Chondrocyte (in vitro differentiated cells): ENCODE measurements around the gene TCFL5. TPM values are rescaled to one million over a fixed set of nuclear protein-coding genes. Genes with fewer than 3 reads are reported as not detected.
A peak's percentile ranks its signal among the peaks of the same experiment; 100 is the strongest.

Experiments
- DNase-seq: peaks from one replicate; pipeline ENCODE4 v3.0.0; 2021; ENCODE audit warnings: mixed read lengths, low spot score
- H3K27ac Mint-ChIP-seq: one replicate; pipeline ENCODE4 v1.8.0; 2021; ENCODE audit warnings: mild to moderate bottlenecking, moderate library complexity, mixed read lengths; ENCODE audit not compliant: unreplicated experiment
- H3K27me3 Mint-ChIP-seq: 2 replicates; pipeline ENCODE4 v1.8.0; 2021; ENCODE audit warnings: low read depth, mixed read lengths
- H3K36me3 Mint-ChIP-seq: 2 replicates; pipeline ENCODE4 v1.8.0; 2021; ENCODE audit warnings: low read depth, mixed read lengths
- H3K4me1 Mint-ChIP-seq: 2 replicates; pipeline ENCODE4 v1.8.0; 2021; ENCODE audit warnings: low read depth, mild to moderate bottlenecking, mixed read lengths
- H3K4me3 Mint-ChIP-seq: one replicate; pipeline ENCODE4 v1.8.0; 2021; ENCODE audit warnings: mild to moderate bottlenecking, moderate library complexity, mixed read lengths; ENCODE audit not compliant: unreplicated experiment
- H3K9me3 Mint-ChIP-seq: 2 replicates; pipeline ENCODE4 v1.8.0; 2021; ENCODE audit warnings: low read depth, mixed read lengths
- total RNA-seq: library from RNA; stranded (reverse); gene quantifications from 3 replicates; pipeline ENCODE4 v1.2.1, GENCODE V29; 2021
- TF ChIP-seq, protein P1 (sequence below): fragments of 200-600 bp; sonication (generic); IDR thresholded peaks from 2 replicates; pipeline ENCODE4 v1.5.0; 2021; ENCODE audit warnings: antibody characterized with exemption, mild to moderate bottlenecking, moderate library complexity

TCFL5 gene
- total RNA-seq, 1 donor from 2014 or later, result 12.7 TPM

- H3K9me3 Mint-ChIP-seq, result no peaks in the 10 kb centered on the region
- no peaks in the 10 kb centered on the region for H3K27me3 Mint-ChIP-seq
- peaks cover 42% of the 10 kb centered on the region for H3K4me1 Mint-ChIP-seq
- H3K27ac Mint-ChIP-seq, result no peak overlapping the region
- no peak for DNase-seq
- TF ChIP-seq, protein P1, sequence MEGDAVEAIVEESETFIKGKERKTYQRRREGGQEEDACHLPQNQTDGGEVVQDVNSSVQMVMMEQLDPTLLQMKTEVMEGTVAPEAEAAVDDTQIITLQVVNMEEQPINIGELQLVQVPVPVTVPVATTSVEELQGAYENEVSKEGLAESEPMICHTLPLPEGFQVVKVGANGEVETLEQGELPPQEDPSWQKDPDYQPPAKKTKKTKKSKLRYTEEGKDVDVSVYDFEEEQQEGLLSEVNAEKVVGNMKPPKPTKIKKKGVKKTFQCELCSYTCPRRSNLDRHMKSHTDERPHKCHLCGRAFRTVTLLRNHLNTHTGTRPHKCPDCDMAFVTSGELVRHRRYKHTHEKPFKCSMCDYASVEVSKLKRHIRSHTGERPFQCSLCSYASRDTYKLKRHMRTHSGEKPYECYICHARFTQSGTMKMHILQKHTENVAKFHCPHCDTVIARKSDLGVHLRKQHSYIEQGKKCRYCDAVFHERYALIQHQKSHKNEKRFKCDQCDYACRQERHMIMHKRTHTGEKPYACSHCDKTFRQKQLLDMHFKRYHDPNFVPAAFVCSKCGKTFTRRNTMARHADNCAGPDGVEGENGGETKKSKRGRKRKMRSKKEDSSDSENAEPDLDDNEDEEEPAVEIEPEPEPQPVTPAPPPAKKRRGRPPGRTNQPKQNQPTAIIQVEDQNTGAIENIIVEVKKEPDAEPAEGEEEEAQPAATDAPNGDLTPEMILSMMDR, result no peak
- H3K4me3 Mint-ChIP-seq, result no peak overlapping the region
- H3K36me3 Mint-ChIP-seq, result no peaks in the 10 kb centered on the region
Observed at GRCh38 chr20:62820962-62821725, 40.5 kb downstream of the TCFL5 start.

DNA sequence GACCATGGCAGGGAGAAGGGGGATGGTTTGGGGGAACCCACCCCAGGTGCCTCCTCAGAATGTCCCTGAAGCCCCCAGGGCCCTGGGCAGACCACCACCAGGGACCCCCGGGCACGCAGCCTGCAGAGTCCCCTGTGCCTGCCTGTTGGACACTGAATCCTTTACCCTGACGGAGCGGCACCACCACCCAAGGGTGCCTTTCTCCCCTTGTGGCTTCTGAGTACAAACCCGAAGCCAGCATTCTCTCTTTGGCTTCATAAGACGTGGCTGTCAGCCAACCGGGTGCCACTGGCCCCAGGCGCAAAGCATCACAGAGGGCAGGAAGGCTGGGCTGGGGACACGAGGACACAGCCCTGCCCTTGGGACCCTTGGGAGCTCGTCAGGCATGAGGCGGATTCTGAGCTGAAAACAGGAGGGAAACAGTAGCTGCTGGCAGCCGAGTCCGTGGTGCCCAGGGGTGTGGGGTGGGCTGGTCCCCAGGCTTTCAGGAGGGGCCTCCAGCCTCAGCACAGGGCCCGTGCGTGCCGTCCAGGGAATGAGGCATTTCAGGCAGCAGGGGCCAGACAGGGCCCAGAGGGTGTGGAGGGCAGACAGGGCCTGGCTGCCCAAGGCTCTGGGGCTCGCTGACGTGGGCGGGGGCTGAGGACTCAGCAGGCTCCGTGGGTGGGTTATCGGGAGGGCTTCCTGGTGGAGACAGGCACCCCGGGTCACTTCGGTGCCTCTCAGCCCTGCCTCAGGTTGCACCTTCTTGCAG is 41.2 kb downstream of the TCFL5 start:
- TF ChIP-seq, protein P1, result no peak
- H3K4me1 Mint-ChIP-seq, result peaks cover 49% of the 10 kb centered on the region
- no peak overlapping the region for H3K4me3 Mint-ChIP-seq
- no peaks in the 10 kb centered on the region for H3K9me3 Mint-ChIP-seq
- no peak for DNase-seq
- H3K27me3 Mint-ChIP-seq, result no peaks in the 10 kb centered on the region
- no peaks in the 10 kb centered on the region for H3K36me3 Mint-ChIP-seq
- H3K27ac Mint-ChIP-seq, result no peak overlapping the region

GRCh38 chr20:62819494-62820174 is 42.0 kb downstream of the TCFL5 start:
- no peak for DNase-seq
- H3K27ac Mint-ChIP-seq, result no peak overlapping the region

GRCh38 chr20:62818592-62819493 is 42.8 kb downstream of the TCFL5 start:
- Mint-ChIP-seq H3K4me1 (peaks cover 48% of the 10 kb centered on the region), H3K27me3 (no peaks in the 10 kb centered on the region), H3K36me3 (no peaks in the 10 kb centered on the region), H3K4me3 (peak overlapping the region; percentile 31), H3K27ac (no peak overlapping the region), H3K9me3 (no peaks in the 10 kb centered on the region)
- no peak for DNase-seq
- TF ChIP-seq, protein P1, result no peak

More at GRCh38 chr20:62819494-62820174, 42.0 kb downstream of the TCFL5 start:
- Mint-ChIP-seq H3K9me3 (no peaks in the 10 kb centered on the region), H3K36me3 (no peaks in the 10 kb centered on the region), H3K27me3 (no peaks in the 10 kb centered on the region), H3K4me1 (peaks cover 52% of the 10 kb centered on the region), H3K4me3 (no peak overlapping the region)
- TF ChIP-seq, protein P1, result no peak
